SK-N-SH (cell line): ENCODE data around the gene PRSS56. TPM values are rescaled to one million over a fixed set of nuclear protein-coding genes. Genes with fewer than 3 reads are reported as not detected.

Source experiments
- CTCF ChIA-PET: fragments of 300-600, 350-600 bp; formaldehyde crosslinking; extraction: SDS; loops from one replicate; lab custom pipeline; 2021; lab: Yijun Ruan, JAX
- POLR2A ChIA-PET: fragments of 350-600 bp; sonication (Branson Sonifier 250); formaldehyde crosslinking; extraction: SDS; loops from one replicate; lab custom pipeline; 2020; ENCODE audit warnings: antibody characterized with exemption, inconsistent platforms; lab: Yijun Ruan, JAX
- DNase-seq: peaks from one replicate; pipeline ENCODE4 v3.0.0; 2012
- H2AFZ ChIP-seq: fragments of 200-600 bp; sonication (generic); 2 replicates; pipeline ENCODE4 v1.8.1; 2016; ENCODE audit warnings: antibody characterized with exemption, mild to moderate bottlenecking, low read depth
- H3F3A ChIP-seq: fragments of 200-600 bp; sonication (generic); replicated peaks from 2 replicates; pipeline ENCODE3; 2016; ENCODE audit warnings: antibody characterized with exemption, mild to moderate bottlenecking; ENCODE audit not compliant: insufficient read depth
- H3K27ac ChIP-seq, 2 experiments: fragments of 200-500 bp in 1 of 2; fragments of 200-600 bp in 1 of 2; sonication (Bioruptor generic) in 1 of 2; sonication (generic), shearing (Covaris generic) in 1 of 2; 2 replicates each; pipeline versions ENCODE4 v1.5.1 to v1.6.1; 2014 to 2016; ENCODE audit warnings: low read depth in 2 of 2, inconsistent platforms in 1 of 2, low read length in 1 of 2, mild to moderate bottlenecking in 1 of 2, mixed read lengths in 1 of 2
- H3K27me3 ChIP-seq: fragments of 200-600 bp; sonication (generic), shearing (Covaris generic); 2 replicates; pipeline ENCODE4 v1.6.1; 2016; ENCODE audit warnings: mixed run types; ENCODE audit not compliant: insufficient read depth
- H3K36me3 ChIP-seq, 2 experiments: fragments of 200-500 bp in 1 of 2; fragments of 200-600 bp in 1 of 2; sonication (Bioruptor generic) in 1 of 2; sonication (generic) in 1 of 2; replicated peaks in 1 of 2; 2 replicates each; pipeline versions ENCODE3 to v1.5.1; 2014 to 2016; ENCODE audit warnings: low read length in 1 of 2, mild to moderate bottlenecking in 1 of 2; ENCODE audit not compliant: insufficient read depth in 2 of 2, control insufficient read depth in 1 of 2
- H3K4me1 ChIP-seq, 2 experiments: fragments of 200-500 bp in 1 of 2; fragments of 200-600 bp in 1 of 2; sonication (Bioruptor generic) in 1 of 2; sonication (generic), shearing (Covaris generic) in 1 of 2; 2 replicates each; pipeline versions ENCODE4 v1.5.1 to v1.6.1; 2014 to 2016; ENCODE audit warnings: low read depth in 1 of 2, low read length in 1 of 2, mixed run types in 1 of 2; ENCODE audit not compliant: insufficient read depth in 2 of 2, control insufficient read depth in 1 of 2
- H3K4me2 ChIP-seq: fragments of 200-600 bp; sonication (generic), shearing (Covaris generic); 2 replicates; pipeline ENCODE4 v1.6.1; 2017; ENCODE audit warnings: mixed run types
- H3K4me3 ChIP-seq, 2 experiments: fragments of 200-500 bp in 1 of 2; fragments of 200-600 bp in 1 of 2; sonication (Bioruptor generic) in 1 of 2; sonication (generic), shearing (Covaris generic) in 1 of 2; 2 replicates each; pipeline versions ENCODE4 v1.5.1 to v1.8.1; 2014 to 2016; ENCODE audit warnings: low read depth in 2 of 2, inconsistent platforms in 1 of 2, low read length in 1 of 2, mild to moderate bottlenecking in 1 of 2, mixed read lengths in 1 of 2, moderate library complexity in 1 of 2
- H3K79me2 ChIP-seq: fragments of 200-600 bp; sonication (generic); 2 replicates; pipeline ENCODE4 v1.8.1; 2017; ENCODE audit warnings: mild to moderate bottlenecking; ENCODE audit not compliant: insufficient read depth
- H3K9ac ChIP-seq: fragments of 200-600 bp; sonication (generic); 2 replicates; pipeline ENCODE4 v1.6.1; 2017; ENCODE audit warnings: mixed run types
- H3K9me2 ChIP-seq: fragments of 200-600 bp; sonication (generic); 2 replicates; pipeline ENCODE4 v1.6.1; 2017; ENCODE audit warnings: mixed run types
- H3K9me3 ChIP-seq: fragments of 200-600 bp; sonication (generic); 2 replicates; pipeline ENCODE4 v1.6.1; 2017; ENCODE audit warnings: mixed run types, mild to moderate bottlenecking, moderate library complexity
- H4K20me1 ChIP-seq: fragments of 200-600 bp; sonication (generic); 2 replicates; pipeline ENCODE4 v1.6.1; 2017; ENCODE audit warnings: mild to moderate bottlenecking, mixed run types; ENCODE audit not compliant: insufficient read depth
- CHD2 ChIP-seq: fragments of 150-350 bp; IDR thresholded peaks from 2 replicates; pipeline ENCODE4 v1.6.1; 2018; ENCODE audit warnings: low read length; ENCODE audit not compliant: partially characterized antibody
- EZH2phosphoT487 ChIP-seq: fragments of 200-600 bp; sonication (generic); IDR thresholded peaks from 2 replicates; pipeline ENCODE4 v1.6.1; 2017; ENCODE audit warnings: low read depth, mixed run types, mild to moderate bottlenecking, antibody characterized with exemption, moderate library complexity, borderline replicate concordance
- FOSL2 ChIP-seq: IDR thresholded peaks from 2 replicates; pipeline ENCODE4 v1.4.0; 2012; ENCODE audit warnings: low read depth, mild to moderate bottlenecking, moderate library complexity, borderline replicate concordance
- GABPA ChIP-seq: IDR thresholded peaks from 2 replicates; pipeline ENCODE4 v1.4.0; 2012; ENCODE audit warnings: low read depth, mild to moderate bottlenecking
- IRF3 ChIP-seq: fragments of 150-350 bp; IDR thresholded peaks from 2 replicates; pipeline ENCODE4 v1.6.1; 2016; ENCODE audit warnings: mild to moderate bottlenecking, low read depth, low read length
- JUND ChIP-seq: IDR thresholded peaks from 2 replicates; pipeline ENCODE4 v1.4.0; 2012
- MAX ChIP-seq: IDR thresholded peaks from 2 replicates; pipeline ENCODE4 v1.4.0; 2012; ENCODE audit warnings: low read depth
- MEF2A ChIP-seq: IDR thresholded peaks from 2 replicates; pipeline ENCODE4 v1.4.0; 2012; ENCODE audit warnings: low read depth, borderline replicate concordance
- MXI1 ChIP-seq: IDR thresholded peaks from 2 replicates; pipeline ENCODE4 v1.6.1; 2012; ENCODE audit warnings: mild to moderate bottlenecking, low read depth, low read length, improper control_type of control experiment
- NRF1 ChIP-seq: IDR thresholded peaks from 2 replicates; pipeline ENCODE4 v1.6.1; 2012; ENCODE audit warnings: low read depth, mild to moderate bottlenecking, low read length
- RCOR1 ChIP-seq: fragments of 150-350 bp; IDR thresholded peaks from 2 replicates; pipeline ENCODE4 v1.6.1; 2017; ENCODE audit warnings: antibody characterized with exemption, low read length
- REST ChIP-seq: IDR thresholded peaks from 2 replicates; pipeline ENCODE4 v1.6.1; 2012; ENCODE audit warnings: mild to moderate bottlenecking, low read depth, low read length, moderate library complexity
- RXRA ChIP-seq: IDR thresholded peaks from 2 replicates; pipeline ENCODE4 v1.4.0; 2012; ENCODE audit warnings: low read depth, mild to moderate bottlenecking, borderline replicate concordance
- SMC3 ChIP-seq: IDR thresholded peaks from 2 replicates; pipeline ENCODE4 v1.6.1; 2012; ENCODE audit warnings: low read depth, low read length, improper control_type of control experiment
- TAF1 ChIP-seq: IDR thresholded peaks from 2 replicates; pipeline ENCODE4 v1.6.1; 2012; ENCODE audit warnings: low read depth, mild to moderate bottlenecking, low read length, moderate library complexity, borderline replicate concordance
- TCF12 ChIP-seq: IDR thresholded peaks from 2 replicates; pipeline ENCODE4 v1.4.0; 2012
- TEAD4 ChIP-seq: IDR thresholded peaks from 2 replicates; pipeline ENCODE4 v1.4.0; 2012; ENCODE audit warnings: mild to moderate bottlenecking, borderline replicate concordance; ENCODE audit not compliant: insufficient read depth
- ZBTB33 ChIP-seq: IDR thresholded peaks from 2 replicates; pipeline ENCODE4 v1.4.0; 2012; ENCODE audit warnings: low read depth, borderline replicate concordance
- WGBS: methylation state at CpG from one replicate; pipeline ENCODE4 v1.1.6; 2017; ENCODE audit warnings: low lambda C conversion rate; 5-methylcytosine and 5-hydroxymethylcytosine counted together
- polyA plus RNA-seq, 3 experiments: library from polyadenylated mRNA; depleted of rRNA; stranded (reverse); fragments of >200 nt; gene quantifications; 2 replicates each; pipeline ENCODE4 v1.2.3, GENCODE V29; 2012

Gene PRSS56
- polyA plus RNA-seq, 1 of the 3 experiments (the other 2 are of a cell fraction), result not detected

- Histone ChIP-seq H3K27ac (no peak overlapping the region), H3K4me3 (no peak overlapping the region), H3F3A (no peaks in the 10 kb centered on the region), H2AFZ (no peak overlapping the region), H3K9me2 (no peaks in the 10 kb centered on the region), H3K36me3 (no peaks in the 10 kb centered on the region), H3K4me2 (no peak overlapping the region), H3K4me1 (peaks cover 0 to 4% of the 10 kb centered on the region in 2 experiments; a peak in 1 of 4 replicates), H3K27me3 (peaks cover 18% of the 10 kb centered on the region), H3K79me2 (no peaks in the 10 kb centered on the region), H3K9ac (no peak overlapping the region), H4K20me1 (no peaks in the 10 kb centered on the region), H3K9me3 (no peaks in the 10 kb centered on the region)
- ChIA-PET CTCF (interaction anchor here (1.0 to 1.7 kb wide), 3 partner anchors 33 to 45 kb away, joined by 3 to 7 read pairs (median 3); no protein-coding TSS in a partner anchor), POLR2A (no interaction called here)
- peak; percentile 21 for DNase-seq
- WGBS, result 72% methylated on average over 5 of the region's 5 CpGs
- no peak for TF ChIP-seq TEAD4
- no peak for TF ChIP-seq MAX
- TF ChIP-seq IRF3, result no peak
- TF ChIP-seq FOSL2, result no peak
- no peak for TF ChIP-seq SMC3
- no peak for TF ChIP-seq RXRA
- no peak for TF ChIP-seq NRF1
- TF ChIP-seq TAF1, result no peak
- no peak for TF ChIP-seq GABPA
- TF ChIP-seq TCF12, result no peak
- no peak for TF ChIP-seq MXI1
- no peak for TF ChIP-seq MEF2A
- no peak for TF ChIP-seq CHD2
- TF ChIP-seq RCOR1, result no peak
- TF ChIP-seq REST, result no peak
- TF ChIP-seq EZH2phosphoT487, result no peak
- TF ChIP-seq JUND, result no peak
- no peak for TF ChIP-seq ZBTB33
Measured at GRCh38 chr2:232488721-232489300, 31.4 kb upstream of the PRSS56 start.
